Forelimb muscle (tissue), 1 donor: ENCODE measurements around the gene GDE1. TPM values are rescaled to one million over a fixed set of nuclear protein-coding genes. Genes with fewer than 3 reads are reported as not detected.

Source experiments
- DNase-seq: peaks from one replicate; pipeline ENCODE4 v3.0.0-alpha.2; 2013; ENCODE audit warnings: low read depth
- polyA plus RNA-seq: library from polyadenylated mRNA; unstranded; fragments of 120-200 nt; gene quantifications from one replicate; pipeline ENCODE4 v1.2.1, GENCODE V29; 2013; ENCODE audit not compliant: insufficient read length

The GDE1 gene
- polyA plus RNA-seq, 1 donor: 52.4 TPM

GRCh38 chr16:19486750-19487325 lies 35.1 kb downstream of the GDE1 start:
- no peak for DNase-seq

GRCh38 chr16:19486051-19486450 lies 35.8 kb downstream of the GDE1 start:
- no peak for DNase-seq

- DNase-seq: no peak
Observed at GRCh38 chr16:19485611-19486010, 36.3 kb downstream of the GDE1 start.

- DNase-seq: no peak
Observed at GRCh38 chr16:19484096-19484495, 37.8 kb downstream of the GDE1 start.

DNA sequence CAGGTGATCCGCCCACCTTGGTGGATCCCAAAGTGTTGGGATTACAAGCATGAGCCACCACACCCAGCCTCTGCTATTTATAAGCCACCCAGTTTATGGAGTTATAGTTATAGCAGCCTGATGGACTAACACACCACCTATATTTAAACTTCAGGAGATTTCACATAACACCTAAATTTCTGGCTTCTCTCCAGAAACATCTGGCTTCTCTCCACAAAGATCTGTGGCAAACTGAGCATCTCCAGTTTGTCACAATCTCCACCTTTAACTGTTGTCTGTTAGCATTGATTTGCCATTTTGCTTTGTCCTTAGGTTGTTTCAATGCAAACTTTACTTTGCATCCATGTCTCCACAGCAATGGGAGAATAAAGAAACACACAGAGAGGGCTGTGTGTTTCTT lies 39.6 kb downstream of the GDE1 start:
- no peak for DNase-seq

DNA sequence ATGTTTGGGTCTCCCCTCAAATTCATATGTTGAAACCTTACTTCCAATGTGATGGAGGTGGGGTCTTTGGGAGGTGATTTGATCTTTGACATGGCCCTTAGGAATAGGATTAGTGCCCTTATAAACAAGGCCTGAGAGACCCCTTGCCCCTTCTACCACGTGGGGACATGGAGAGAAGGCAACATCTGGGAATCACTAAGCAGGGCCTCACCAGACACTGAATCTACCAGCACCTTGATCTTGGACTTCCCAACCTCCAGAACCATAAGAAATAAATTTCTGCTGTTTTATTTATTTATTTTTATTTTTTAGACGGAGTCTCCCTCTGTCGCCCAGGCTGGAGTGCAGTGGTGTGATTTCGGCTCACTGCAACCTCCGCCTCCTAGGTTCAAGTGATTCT lies 40.1 kb downstream of the GDE1 start:
- no peak for DNase-seq

DNA sequence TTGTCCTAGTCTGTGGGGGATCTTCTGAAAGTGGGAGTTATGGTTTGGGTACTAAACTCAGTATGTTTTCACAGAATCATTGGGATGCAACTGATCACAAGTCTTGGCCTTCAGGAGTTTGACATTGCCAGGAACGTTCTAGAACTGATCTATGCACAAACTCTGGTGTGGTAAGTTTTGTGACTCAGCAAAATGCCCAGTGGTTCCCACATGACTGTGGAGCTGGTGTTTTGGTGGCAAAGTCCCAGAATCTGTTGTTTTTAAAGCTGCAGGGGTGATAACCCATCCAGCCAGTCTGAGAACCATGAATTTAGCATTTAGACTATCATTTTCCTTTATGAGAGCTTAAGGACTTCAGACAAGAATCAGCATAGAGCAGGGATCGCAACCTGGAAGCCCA lies 40.6 kb downstream of the GDE1 start:
- no peak for DNase-seq

- DNase-seq: no peak
Observed at GRCh38 chr16:19479302-19479721, 42.6 kb downstream of the GDE1 start.

DNA sequence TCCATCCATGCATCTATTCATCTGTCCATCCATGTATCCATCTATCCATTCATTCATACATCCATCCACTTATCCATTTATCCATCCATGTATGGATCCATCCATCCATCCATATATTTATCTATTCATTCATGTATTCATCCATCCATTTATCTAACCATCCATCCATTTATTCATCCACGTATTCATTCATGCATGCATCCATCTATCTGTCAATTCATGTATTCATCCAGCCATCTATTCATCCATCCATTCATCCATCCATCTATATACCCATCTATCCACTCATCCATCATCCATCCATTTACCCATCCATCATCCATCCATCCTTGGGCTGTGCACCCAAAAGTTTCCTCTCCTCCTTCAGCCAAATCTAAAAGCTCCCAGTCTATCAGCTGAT lies 43.4 kb downstream of the GDE1 start:
- no peak for DNase-seq

DNA sequence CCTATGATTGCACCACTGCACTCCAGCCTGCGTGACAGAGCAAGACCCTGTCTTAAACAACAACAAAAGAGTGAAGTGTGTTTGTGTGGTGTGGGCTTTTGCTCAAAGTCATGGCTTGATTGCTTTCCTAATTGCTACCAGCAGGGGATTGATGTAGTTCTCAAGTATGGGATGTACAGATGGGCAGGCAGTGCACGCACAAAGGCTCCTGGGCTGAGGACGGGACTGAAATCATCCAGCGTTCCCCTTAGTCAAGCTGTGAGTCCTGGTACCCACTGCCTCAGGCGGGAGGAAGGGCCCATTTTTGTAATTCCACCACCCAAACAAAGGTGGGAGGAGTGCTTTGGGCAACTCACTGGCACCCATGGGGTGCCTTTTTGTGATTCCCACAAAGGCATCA lies 47.3 kb downstream of the GDE1 start:
- no peak for DNase-seq

DNA sequence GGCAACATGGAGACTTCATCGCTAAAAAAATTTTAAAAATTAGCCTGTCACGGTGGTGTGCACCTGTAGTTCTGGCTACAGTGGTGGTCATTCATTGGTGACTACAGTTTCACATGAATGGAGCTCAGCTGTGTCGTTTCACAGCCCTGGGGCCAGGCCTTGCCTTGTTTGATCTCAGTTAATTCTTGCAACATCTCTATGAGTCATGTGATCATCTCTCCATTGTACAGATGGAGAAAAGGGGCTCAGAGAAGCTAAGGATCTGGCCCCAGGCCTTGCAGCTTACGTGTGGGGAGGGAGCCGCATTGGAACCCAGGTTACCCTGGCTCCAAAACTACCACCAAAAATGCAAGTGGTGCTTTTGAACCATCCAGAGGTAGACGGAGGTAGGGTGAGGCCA lies 49.4 kb downstream of the GDE1 start:
- DNase-seq: no peak

- no peak for DNase-seq
Observed at GRCh38 chr16:19468300-19468699, 53.6 kb downstream of the GDE1 start.

DNA sequence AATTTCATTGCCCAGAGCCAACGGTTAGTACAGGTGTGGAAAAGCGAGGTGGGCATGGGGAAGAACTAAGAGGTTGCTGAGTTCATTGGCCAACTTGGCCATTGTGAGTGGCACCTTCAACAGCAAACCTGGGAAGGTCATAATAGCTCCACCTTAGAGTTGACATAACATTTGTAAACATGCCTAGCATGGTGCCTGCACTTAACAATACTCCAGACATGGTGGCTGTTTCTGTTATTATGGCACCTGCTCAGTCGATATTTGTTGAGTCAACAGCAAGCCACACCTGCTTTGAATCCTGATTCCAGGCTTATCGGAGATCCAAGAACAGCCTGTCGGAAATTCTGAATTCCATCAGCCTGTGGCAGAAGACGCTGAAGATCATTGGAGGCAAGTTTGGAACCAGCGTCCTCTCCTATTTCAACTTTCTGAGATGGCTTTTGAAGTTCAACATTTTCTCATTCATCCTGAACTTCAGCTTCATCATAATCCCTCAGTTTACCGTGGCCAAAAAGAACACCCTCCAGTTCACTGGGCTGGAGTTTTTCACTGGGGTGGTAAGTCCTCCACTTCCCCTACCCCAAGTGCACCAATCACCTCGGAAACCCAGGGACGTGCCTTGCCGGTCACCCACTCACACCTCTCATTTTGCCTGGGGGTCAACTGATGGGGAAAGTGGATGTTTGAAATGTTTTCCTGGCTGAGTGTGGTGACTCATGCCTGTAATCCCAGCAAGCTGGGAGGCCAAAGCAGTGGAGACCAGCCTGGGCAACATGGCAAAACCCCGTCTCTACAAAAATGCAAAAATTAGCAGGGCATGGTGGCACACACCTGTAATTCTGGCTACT lies 58.2 kb downstream of the GDE1 start:
- DNase-seq: no peak

GRCh38 chr16:19460397-19460796 lies 61.5 kb downstream of the GDE1 start:
- no peak for DNase-seq

DNA sequence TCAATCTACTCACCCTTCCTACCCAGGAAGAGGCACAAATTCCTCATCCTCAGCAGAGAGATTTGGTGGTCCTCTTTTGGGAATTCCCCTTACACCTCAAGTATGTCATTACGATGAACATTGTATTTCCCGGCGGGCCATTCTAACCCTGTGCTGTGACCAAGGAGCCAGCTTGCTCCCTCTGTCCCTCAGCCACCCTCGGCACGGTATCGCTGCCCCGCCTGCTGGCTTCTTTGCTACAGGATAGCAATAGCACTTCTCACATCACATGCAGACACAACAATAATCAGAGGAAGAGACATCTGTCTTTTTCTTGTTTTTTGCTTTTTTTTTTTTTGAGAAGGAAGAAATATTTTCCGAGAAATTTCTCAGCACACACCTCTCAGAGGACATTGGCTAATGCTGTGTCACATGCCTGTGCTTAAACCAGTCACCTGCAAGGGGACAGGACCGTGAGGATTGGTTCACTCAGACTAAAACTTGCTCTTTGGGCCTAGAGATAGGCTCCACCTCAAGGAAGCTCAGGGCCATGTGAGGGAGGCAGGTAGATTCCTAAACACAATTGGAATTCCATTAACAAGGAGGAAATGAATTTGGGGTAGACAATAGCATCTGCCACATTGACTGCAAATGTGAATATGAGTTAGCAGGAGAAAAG lies 63.0 kb downstream of the GDE1 start:
- DNase-seq: no peak

Other genes with a start within 250 kb of the GDE1 start
- gene CLEC19A, start 236.4 kb downstream of the GDE1 start, polyA plus RNA-seq: 0.16 TPM
- gene TMC5, start 104.2 kb downstream of the GDE1 start, polyA plus RNA-seq: 0.05 TPM
- 15.0 TPM for gene CCP110, start 1.8 kb upstream of the GDE1 start, polyA plus RNA-seq
- gene VPS35L, start 33.6 kb upstream of the GDE1 start, polyA plus RNA-seq: 29.1 TPM
- gene KNOP1, start 196.1 kb upstream of the GDE1 start, polyA plus RNA-seq: 30.6 TPM
- gene IQCK, start 196.2 kb upstream of the GDE1 start, polyA plus RNA-seq: 14.2 TPM